Measurements from ENCODE around the gene KCNQ4.

DNA sequence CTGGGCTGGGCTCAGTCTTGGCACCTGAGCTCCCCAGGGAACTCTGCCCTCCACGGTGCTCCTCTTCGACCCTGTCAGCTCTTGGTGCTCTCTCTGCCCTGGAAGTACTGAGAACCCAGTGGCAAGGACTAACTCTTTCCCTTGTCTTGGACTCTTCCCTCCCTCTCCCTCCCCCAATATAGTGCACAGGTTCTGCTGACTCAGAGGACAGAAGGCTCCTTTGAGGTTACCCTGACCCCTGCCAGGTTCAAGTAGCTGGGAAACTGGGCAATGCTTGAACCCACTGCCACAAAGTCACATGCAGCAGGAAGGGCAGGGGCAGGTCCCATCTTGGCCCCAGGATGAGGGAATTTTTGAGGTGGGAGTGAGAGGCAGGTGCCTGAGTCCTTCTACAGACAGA lies 20.3 kb downstream of the KCNQ4 start:
- no peak for TF ChIP-seq ZC3H10 (CRISPR knock-in tag; IDR thresholded peaks at IDR 0.05)
- TF ChIP-seq, protein P1, sequence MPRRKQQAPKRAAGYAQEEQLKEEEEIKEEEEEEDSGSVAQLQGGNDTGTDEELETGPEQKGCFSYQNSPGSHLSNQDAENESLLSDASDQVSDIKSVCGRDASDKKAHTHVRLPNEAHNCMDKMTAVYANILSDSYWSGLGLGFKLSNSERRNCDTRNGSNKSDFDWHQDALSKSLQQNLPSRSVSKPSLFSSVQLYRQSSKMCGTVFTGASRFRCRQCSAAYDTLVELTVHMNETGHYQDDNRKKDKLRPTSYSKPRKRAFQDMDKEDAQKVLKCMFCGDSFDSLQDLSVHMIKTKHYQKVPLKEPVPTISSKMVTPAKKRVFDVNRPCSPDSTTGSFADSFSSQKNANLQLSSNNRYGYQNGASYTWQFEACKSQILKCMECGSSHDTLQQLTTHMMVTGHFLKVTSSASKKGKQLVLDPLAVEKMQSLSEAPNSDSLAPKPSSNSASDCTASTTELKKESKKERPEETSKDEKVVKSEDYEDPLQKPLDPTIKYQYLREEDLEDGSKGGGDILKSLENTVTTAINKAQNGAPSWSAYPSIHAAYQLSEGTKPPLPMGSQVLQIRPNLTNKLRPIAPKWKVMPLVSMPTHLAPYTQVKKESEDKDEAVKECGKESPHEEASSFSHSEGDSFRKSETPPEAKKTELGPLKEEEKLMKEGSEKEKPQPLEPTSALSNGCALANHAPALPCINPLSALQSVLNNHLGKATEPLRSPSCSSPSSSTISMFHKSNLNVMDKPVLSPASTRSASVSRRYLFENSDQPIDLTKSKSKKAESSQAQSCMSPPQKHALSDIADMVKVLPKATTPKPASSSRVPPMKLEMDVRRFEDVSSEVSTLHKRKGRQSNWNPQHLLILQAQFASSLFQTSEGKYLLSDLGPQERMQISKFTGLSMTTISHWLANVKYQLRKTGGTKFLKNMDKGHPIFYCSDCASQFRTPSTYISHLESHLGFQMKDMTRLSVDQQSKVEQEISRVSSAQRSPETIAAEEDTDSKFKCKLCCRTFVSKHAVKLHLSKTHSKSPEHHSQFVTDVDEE (CRISPR knock-in tag; IDR thresholded peaks at IDR 0.05) = no peak
- no peak for TF ChIP-seq ESRRG (CRISPR knock-in tag; IDR thresholded peaks at IDR 0.05)
- TF ChIP-seq ZNF565 (CRISPR knock-in tag; conservative IDR thresholded peaks at IDR 0.05; ENCODE audit: low read depth) = no peak
